Type B pancreatic cell (in vitro differentiated cells): ENCODE measurements around the gene POLDIP3. TPM values are rescaled to one million over a fixed set of nuclear protein-coding genes. Genes with fewer than 3 reads are reported as not detected.

Source experiments
- DNase-seq: peaks from one replicate; pipeline ENCODE4 v3.0.0; 2021; ENCODE audit warnings: mixed read lengths; ENCODE audit not compliant: unreplicated experiment; ENCODE audit errors: extremely low spot score
- H3K27ac Mint-ChIP-seq: 2 replicates; pipeline ENCODE4 v1.8.0; 2021; ENCODE audit warnings: mild to moderate bottlenecking, mixed read lengths
- H3K27me3 Mint-ChIP-seq: 2 replicates; pipeline ENCODE4 v1.8.0; 2021; ENCODE audit warnings: mixed read lengths
- H3K36me3 Mint-ChIP-seq: 2 replicates; pipeline ENCODE4 v1.8.0; 2021; ENCODE audit warnings: mixed read lengths
- H3K4me1 Mint-ChIP-seq: one replicate; pipeline ENCODE4 v1.8.0; 2021; ENCODE audit warnings: mixed read lengths; ENCODE audit not compliant: unreplicated experiment
- H3K4me3 Mint-ChIP-seq: 2 replicates; pipeline ENCODE4 v1.8.0; 2021; ENCODE audit warnings: mild to moderate bottlenecking, mixed read lengths
- H3K9me3 Mint-ChIP-seq: 2 replicates; pipeline ENCODE4 v1.8.0; 2021; ENCODE audit warnings: mixed read lengths
- total RNA-seq: library from RNA; stranded (reverse); gene quantifications from 2 replicates; pipeline ENCODE4 v1.2.1, GENCODE V29; 2021; ENCODE audit warnings: low replicate concordance
- TF ChIP-seq, protein P1 (sequence below): fragments of 200-600 bp; sonication (generic); conservative IDR thresholded peaks from 2 replicates; pipeline ENCODE4 v1.5.0; 2021; ENCODE audit warnings: antibody characterized with exemption, mild to moderate bottlenecking

The POLDIP3 gene
- total RNA-seq, 1 donor from 2014 or later: 86.9 TPM

DNA sequence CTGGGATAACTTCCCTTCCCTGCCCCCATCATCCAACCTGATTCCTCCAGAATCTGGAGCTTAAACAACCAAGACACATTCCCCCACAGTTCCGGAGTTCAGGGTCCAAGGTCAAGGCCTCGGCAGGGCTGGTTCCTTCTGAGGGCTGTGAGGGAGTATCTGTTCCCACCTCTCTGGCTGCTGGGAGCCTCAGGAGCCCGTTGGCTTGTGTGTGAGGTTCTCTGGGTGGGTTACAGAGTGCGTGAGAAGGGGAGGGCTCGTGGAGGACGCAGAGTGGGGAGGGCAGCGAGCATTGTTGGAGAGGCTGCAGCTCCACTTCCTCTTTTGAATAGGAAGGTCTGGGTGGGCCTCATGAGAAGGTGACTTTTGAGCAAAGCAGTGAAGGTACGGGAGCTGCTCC lies 52.4 kb downstream of the POLDIP3 start:
- Mint-ChIP-seq H3K9me3 (no peaks in the 10 kb centered on the region), H3K4me3 (peak overlapping the region; percentile 57), H3K4me1 (peaks cover 12% of the 10 kb centered on the region), H3K36me3 (peaks cover 4% of the 10 kb centered on the region), H3K27ac (peak overlapping the region; percentile 58), H3K27me3 (no peaks in the 10 kb centered on the region)
- TF ChIP-seq, protein P1, sequence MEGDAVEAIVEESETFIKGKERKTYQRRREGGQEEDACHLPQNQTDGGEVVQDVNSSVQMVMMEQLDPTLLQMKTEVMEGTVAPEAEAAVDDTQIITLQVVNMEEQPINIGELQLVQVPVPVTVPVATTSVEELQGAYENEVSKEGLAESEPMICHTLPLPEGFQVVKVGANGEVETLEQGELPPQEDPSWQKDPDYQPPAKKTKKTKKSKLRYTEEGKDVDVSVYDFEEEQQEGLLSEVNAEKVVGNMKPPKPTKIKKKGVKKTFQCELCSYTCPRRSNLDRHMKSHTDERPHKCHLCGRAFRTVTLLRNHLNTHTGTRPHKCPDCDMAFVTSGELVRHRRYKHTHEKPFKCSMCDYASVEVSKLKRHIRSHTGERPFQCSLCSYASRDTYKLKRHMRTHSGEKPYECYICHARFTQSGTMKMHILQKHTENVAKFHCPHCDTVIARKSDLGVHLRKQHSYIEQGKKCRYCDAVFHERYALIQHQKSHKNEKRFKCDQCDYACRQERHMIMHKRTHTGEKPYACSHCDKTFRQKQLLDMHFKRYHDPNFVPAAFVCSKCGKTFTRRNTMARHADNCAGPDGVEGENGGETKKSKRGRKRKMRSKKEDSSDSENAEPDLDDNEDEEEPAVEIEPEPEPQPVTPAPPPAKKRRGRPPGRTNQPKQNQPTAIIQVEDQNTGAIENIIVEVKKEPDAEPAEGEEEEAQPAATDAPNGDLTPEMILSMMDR: no peak
- no peak for DNase-seq

DNA sequence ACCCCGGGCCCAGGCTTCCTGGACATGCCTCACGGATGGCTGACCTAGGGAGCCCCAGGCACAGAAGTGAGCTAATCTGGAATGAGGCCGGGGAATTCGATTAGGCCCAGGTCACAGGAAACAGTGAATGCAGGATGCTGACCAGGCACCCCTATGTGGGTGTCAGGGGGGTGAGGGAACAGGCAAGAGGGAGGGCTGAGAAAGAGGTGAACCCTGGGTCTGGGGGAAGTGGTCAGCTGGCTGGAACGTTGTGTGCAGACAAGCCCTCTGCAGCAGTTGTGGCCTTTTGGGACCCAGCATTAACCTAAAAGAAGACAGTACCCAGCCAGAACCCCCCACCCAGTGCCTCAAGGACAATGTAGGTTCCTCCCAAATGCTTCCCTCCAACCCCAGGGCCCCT lies 52.8 kb downstream of the POLDIP3 start:
- H3K36me3 Mint-ChIP-seq: peaks cover 4% of the 10 kb centered on the region
- no peaks in the 10 kb centered on the region for H3K27me3 Mint-ChIP-seq
- DNase-seq: no peak
- no peaks in the 10 kb centered on the region for H3K9me3 Mint-ChIP-seq
- peak overlapping the region; percentile 57 for H3K4me3 Mint-ChIP-seq
- TF ChIP-seq, protein P1: no peak
- peak overlapping the region; percentile 58 for H3K27ac Mint-ChIP-seq
- H3K4me1 Mint-ChIP-seq: peaks cover 12% of the 10 kb centered on the region

DNA sequence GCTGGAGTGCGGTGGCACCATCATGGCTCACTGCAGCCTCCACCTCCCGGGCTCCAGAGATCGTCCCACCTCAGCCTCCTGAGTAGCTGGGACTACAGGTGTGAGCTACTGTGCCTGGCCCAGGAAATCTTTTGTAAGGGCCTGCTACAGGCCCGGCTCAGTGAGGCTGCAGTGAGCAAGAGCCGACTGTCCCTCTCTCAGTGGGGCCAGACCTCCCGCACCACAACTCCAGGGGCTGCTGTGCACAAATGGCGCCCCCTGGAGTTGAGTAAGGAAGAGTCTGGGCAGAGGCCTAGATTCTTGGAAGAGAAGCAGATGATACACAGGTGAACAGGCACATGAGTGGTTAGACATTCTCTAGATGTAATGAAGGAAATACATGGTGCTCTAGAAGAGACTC lies 53.9 kb downstream of the POLDIP3 start:
- Mint-ChIP-seq H3K4me3 (no peak overlapping the region), H3K36me3 (peaks cover 4% of the 10 kb centered on the region), H3K4me1 (peaks cover 12% of the 10 kb centered on the region), H3K27ac (peak overlapping the region; percentile 80), H3K9me3 (no peaks in the 10 kb centered on the region), H3K27me3 (no peaks in the 10 kb centered on the region)
- no peak for DNase-seq
- TF ChIP-seq, protein P1: peak; percentile 71

DNA sequence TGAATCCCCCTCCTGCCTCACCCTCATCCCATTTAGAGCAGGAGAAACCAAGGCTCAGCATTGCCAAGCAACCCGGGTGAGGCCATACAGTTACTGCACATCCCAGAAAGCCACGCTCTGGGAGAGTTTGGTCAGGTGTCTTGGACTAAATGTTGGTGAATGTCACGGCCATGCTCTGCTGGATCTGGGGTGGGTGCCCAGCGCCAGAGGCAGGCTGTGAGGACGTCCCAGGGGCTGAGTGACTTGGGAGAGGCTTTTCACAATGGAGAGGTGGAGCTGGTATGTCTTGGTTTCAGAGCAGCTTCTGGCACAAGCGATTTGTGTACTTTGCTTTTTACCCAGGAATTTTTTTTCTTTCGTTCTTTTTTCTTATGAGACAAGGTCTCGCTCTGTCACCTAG lies 54.3 kb downstream of the POLDIP3 start:
- DNase-seq: no peak

DNA sequence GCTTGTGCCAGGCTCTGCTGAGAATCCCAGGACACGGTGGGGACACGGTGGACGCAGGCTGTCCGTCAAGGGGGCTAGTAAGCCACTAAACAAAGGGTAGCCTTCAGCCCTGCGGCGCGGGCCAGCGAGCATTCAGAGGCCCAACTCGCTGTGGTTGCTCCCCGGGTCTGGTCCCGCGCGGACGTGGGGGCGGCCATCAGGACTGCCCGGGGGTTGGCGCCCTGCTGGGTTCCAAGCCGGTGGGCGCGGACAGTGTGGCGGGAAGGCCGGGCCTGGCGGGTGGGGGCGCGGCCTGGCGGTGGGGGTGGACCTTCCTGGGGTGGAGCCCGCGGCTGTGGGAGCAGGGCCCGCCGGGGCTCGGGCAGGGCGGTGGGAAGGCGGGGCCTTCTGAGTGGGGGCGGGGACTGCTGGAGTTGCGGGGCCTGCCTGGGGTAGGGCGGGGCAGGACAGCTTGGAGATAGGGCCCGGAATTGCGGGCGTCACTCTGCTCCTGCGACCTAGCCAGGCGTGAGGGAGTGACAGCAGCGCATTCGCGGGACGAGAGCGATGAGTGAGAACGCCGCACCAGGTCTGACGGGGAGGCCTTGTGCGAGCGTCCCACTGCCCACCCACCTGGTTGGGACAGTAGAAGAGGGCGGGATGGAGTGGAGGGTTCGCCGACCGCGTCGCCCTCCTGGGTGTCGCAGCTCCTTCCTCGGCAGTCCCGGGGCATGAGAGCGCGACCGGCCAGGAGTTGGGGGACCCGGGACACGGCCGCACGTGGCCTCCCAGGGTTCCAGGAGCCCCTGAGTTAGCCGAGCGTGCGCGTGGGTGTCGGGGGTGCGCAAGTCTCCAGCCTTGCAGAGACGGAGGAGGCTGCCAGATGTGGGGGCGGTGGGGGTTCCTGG lies 61.0 kb downstream of the POLDIP3 start, which contains the start of gene SERHL2:
TSS of gene SERHL2 (plus strand) at position 482 of the 887 bp plus-strand sequence. CDS start at position 547, 65 bp downstream.
- Mint-ChIP-seq H3K36me3 (no peaks in the 10 kb centered on the region), H3K27ac (peak within 1 kb of the TSS; percentile 78), H3K9me3 (no peaks in the 10 kb centered on the region), H3K4me1 (no peaks in the 10 kb centered on the region), H3K27me3 (peaks cover 7% of the 10 kb centered on the region), H3K4me3 (peak within 1 kb of the TSS; percentile 91)
- TF ChIP-seq, protein P1: no peak
- peak; percentile 95 for DNase-seq

More for the DNA sequence above, 54.3 kb downstream of the POLDIP3 start:
- H3K4me3 Mint-ChIP-seq: no peak overlapping the region
- peaks cover 4% of the 10 kb centered on the region for H3K36me3 Mint-ChIP-seq
- no peak overlapping the region for H3K27ac Mint-ChIP-seq
- H3K9me3 Mint-ChIP-seq: no peaks in the 10 kb centered on the region
- H3K4me1 Mint-ChIP-seq: peaks cover 12% of the 10 kb centered on the region
- no peaks in the 10 kb centered on the region for H3K27me3 Mint-ChIP-seq
- TF ChIP-seq, protein P1: no peak
